Measurements from ENCODE around the gene FAM110C. TPM values are rescaled to one million over a fixed set of nuclear protein-coding genes. Genes with fewer than 3 reads are reported as not detected.

FAM110C gene
- total RNA-seq = 1 to 10 TPM in 2 of 7 donors, under 1 TPM in 5; 0.43 to 2.2 (median 0.83) TPM
- under 1 TPM; 0.13 to 0.33 (median 0.22) TPM for polyA plus RNA-seq
- long read RNA-seq, donor 1 = 0 reads
- long read RNA-seq, donor 2, partial matches to known transcripts = 0 of 1 reads
- long read RNA-seq, donor 2, other reads (novel, unspliced or antisense) = 0 of 1 reads

- intact Hi-C loops (cut with DNase I; ENCODE audit: low total_unique reads) = no loop called here
- H3K9me3 ChIP-seq = no peaks in the 10 kb centered on the region
- H3K4me1 ChIP-seq = peaks cover 0 to 29% (median 21%) of the 10 kb centered on the region in 6 donors
- no peaks in the 10 kb centered on the region for H3K36me3 ChIP-seq
- peak within 1 kb of the TSS in 3 of 8 donors; percentile 27 to 66 (median 44) for H3K27ac ChIP-seq
- WGBS, 5 donors = 3 to 13% (median 8%) methylated on average over 30 to 75 of the region's 75 CpGs
- DNase-seq = peak; percentile 80
- peak within 1 kb of the TSS; percentile 42 to 75 (median 50) for H3K4me3 ChIP-seq
- TF ChIP-seq CTCF (IDR thresholded peaks at IDR 0.05 in 8 of 11, conservative IDR thresholded peaks at IDR 0.05 in 3 of 11) (no peak), POLR2A (IDR thresholded peaks at IDR 0.05) (no peak), POLR2AphosphoS5 (IDR thresholded peaks at IDR 0.05) (peak in 1 of 3 donors; percentile 32)
- peaks cover 0 to 85% (median 50%) of the 10 kb centered on the region in 7 donors for H3K27me3 ChIP-seq (replicated peaks in 1 of 7)
Measured at GRCh38 chr2:46471-47345, at the start of gene FAM110C. FAM110C (minus strand) TSS chr2:46505; CDS start chr2:46385, 120 bp downstream.

GRCh38 chr2:92326-92725 lies 46.0 kb upstream of the FAM110C start:
- no peak for DNase-seq
- no peak overlapping the region for H3K4me3 ChIP-seq
- H3K27me3 ChIP-seq (replicated peaks in 1 of 7) = peaks cover 0 to 33% (median 0%) of the 10 kb centered on the region in 7 donors
- H3K9me3 ChIP-seq = peaks cover 0 to 21% (median 0%) of the 10 kb centered on the region in 8 donors
- 56 to 90% (median 79%) methylated on average over 2 to 3 of the region's 3 CpGs for WGBS, 5 donors
- no peaks in the 10 kb centered on the region for H3K36me3 ChIP-seq
- intact Hi-C loops (cut with DNase I; ENCODE audit: low total_unique reads) = no loop called here
- TF ChIP-seq POLR2A (IDR thresholded peaks at IDR 0.05) (no peak), CTCF (IDR thresholded peaks at IDR 0.05 in 8 of 11, conservative IDR thresholded peaks at IDR 0.05 in 3 of 11) (no peak), POLR2AphosphoS5 (IDR thresholded peaks at IDR 0.05) (no peak)
- no peak overlapping the region for H3K27ac ChIP-seq
- H3K4me1 ChIP-seq = no peaks in the 10 kb centered on the region

GRCh38 chr2:90645-91312 lies 44.5 kb upstream of the FAM110C start:
- no peaks in the 10 kb centered on the region for H3K36me3 ChIP-seq
- H3K4me3 ChIP-seq = no peak overlapping the region
- H3K9me3 ChIP-seq = peaks cover 0 to 9% (median 0%) of the 10 kb centered on the region in 8 donors
- H3K27ac ChIP-seq = no peak overlapping the region
- WGBS, 5 donors = 88 to 97% (median 92%) methylated on average over 20 to 25 of the region's 25 CpGs
- H3K27me3 ChIP-seq (replicated peaks in 1 of 7) = peaks cover 0 to 33% (median 0%) of the 10 kb centered on the region in 7 donors
- no peak for TF ChIP-seq CTCF (IDR thresholded peaks at IDR 0.05 in 8 of 11, conservative IDR thresholded peaks at IDR 0.05 in 3 of 11)
- TF ChIP-seq POLR2AphosphoS5 (IDR thresholded peaks at IDR 0.05) = no peak
- no peak for TF ChIP-seq POLR2A (IDR thresholded peaks at IDR 0.05)
- intact Hi-C loops (cut with DNase I; ENCODE audit: low total_unique reads) = no loop called here
- no peaks in the 10 kb centered on the region for H3K4me1 ChIP-seq
- no peak for DNase-seq

Measured in spleen (tissue), 13 donors.